K562 (cell line): ENCODE data around the gene TMEM158. TPM values are rescaled to one million over a fixed set of nuclear protein-coding genes. Genes with fewer than 3 reads are reported as not detected.

ENCODE experiments used
- ARNT ChIP-seq, 2 experiments: fragments of 450-650 bp; IDR thresholded peaks; 2 replicates each; pipeline ENCODE4 v1.6.1; 2016; ENCODE audit warnings: mild to moderate bottlenecking in 1 of 2
- HBP1 ChIP-seq: fragments of 450-650 bp; formaldehyde crosslinking; IDR thresholded peaks from 2 replicates; pipeline ENCODE4 v1.4.0; 2022; ENCODE audit warnings: missing genetic modification characterization
- HOXB6 ChIP-seq: fragments of 250-450 bp; sonication (Bioruptor Pico); IDR thresholded peaks from 2 replicates; pipeline ENCODE4 v1.5.1; 2022; ENCODE audit warnings: mild to moderate bottlenecking, borderline replicate concordance
- JUN ChIP-seq, 2 experiments: sonication (generic) in 1 of 2; formaldehyde crosslinking in 1 of 2; IDR thresholded peaks; 2 replicates each; pipeline versions ENCODE4 v1.6.1 to v1.8.0; 2012 to 2022; ENCODE audit warnings: borderline replicate concordance in 2 of 2, mild to moderate bottlenecking in 2 of 2, improper control_type of control experiment in 1 of 2, low read depth in 1 of 2, low read length in 1 of 2, missing genetic modification reagents in 1 of 2
- KAT8 ChIP-seq: fragments of 450-650 bp; IDR thresholded peaks from 2 replicates; pipeline ENCODE4 v1.6.1; 2016; ENCODE audit warnings: low read depth, mild to moderate bottlenecking
- NBN ChIP-seq: fragments of 450-650 bp; IDR thresholded peaks from 2 replicates; pipeline ENCODE4 v1.6.1; 2016; ENCODE audit warnings: low read depth, mild to moderate bottlenecking
- SMARCA5 ChIP-seq: fragments of 450-650 bp; IDR thresholded peaks from 2 replicates; pipeline ENCODE4 v1.6.1; 2016
- ZNF398 ChIP-seq: fragments of 250-450 bp; sonication (Bioruptor Pico); IDR thresholded peaks from 2 replicates; pipeline ENCODE4 v1.8.0; 2021; ENCODE audit warnings: moderate library complexity, mild to moderate bottlenecking, inconsistent platforms
- ZNF431 ChIP-seq: sonication (generic); formaldehyde crosslinking; IDR thresholded peaks from 2 replicates; pipeline ENCODE4 v1.8.0; 2022; ENCODE audit warnings: mild to moderate bottlenecking, missing genetic modification reagents
- ZNF583 ChIP-seq: fragments of 250-450 bp; sonication (Bioruptor Pico); IDR thresholded peaks from 2 replicates; pipeline ENCODE4 v1.4.0; 2020
- polyA plus RNA-seq, 8 experiments: library from polyadenylated mRNA; depleted of rRNA in 4 of 8; stranded (reverse) in 5 of 8; unstranded in 3 of 8; fragments of >200 nt; fragmentation: Nextera tagmentation in 2 of 8; fragmentation: Illumina TruSeq in 1 of 8; extraction: Ambion mirVana in 2 of 8; extraction: Trizol in 1 of 8; gene quantifications; 2 replicates each; pipeline versions ENCODE4 v1.2.1 to v1.2.3, GENCODE V29; 2011 to 2014; ENCODE audit warnings: inconsistent platforms in 1 of 8, missing spikeins in 1 of 8
- total RNA-seq, 7 experiments: library from RNA; depleted of rRNA in 6 of 7; stranded (reverse); fragments of >200 nt in 6 of 7; fragmentation: Illumina TruSeq in 2 of 7; extraction: Trizol in 2 of 7; gene quantifications; 2 replicates each; pipeline versions ENCODE4 v1.2.1 to v1.2.3, GENCODE V29; 2011 to 2021; ENCODE audit warnings: low replicate concordance in 1 of 7
- TF ChIP-seq, protein P1 (sequence below): fragments of 450-650 bp; formaldehyde crosslinking; IDR thresholded peaks from 2 replicates; pipeline ENCODE4 v1.4.0; 2020; ENCODE audit warnings: mild to moderate bottlenecking, mixed read lengths
- TF ChIP-seq, protein P2 (sequence below), 2 experiments: fragments of 450-650 bp in 1 of 2; sonication (generic) in 1 of 2; formaldehyde crosslinking in 1 of 2; IDR thresholded peaks; 2 replicates each; pipeline versions ENCODE4 v1.7.1 to v1.9.0; 2016 to 2022; ENCODE audit warnings: inconsistent platforms in 1 of 2, mild to moderate bottlenecking in 1 of 2, missing genetic modification reagents in 1 of 2

TMEM158 gene
- total and polyA plus RNA-seq, 9 of the 15 experiments (the other 6 are each of a cell fraction or from before 2014, with no cell fraction given) = 2.2 to 46.5 (median 8.4) TPM

DNA sequence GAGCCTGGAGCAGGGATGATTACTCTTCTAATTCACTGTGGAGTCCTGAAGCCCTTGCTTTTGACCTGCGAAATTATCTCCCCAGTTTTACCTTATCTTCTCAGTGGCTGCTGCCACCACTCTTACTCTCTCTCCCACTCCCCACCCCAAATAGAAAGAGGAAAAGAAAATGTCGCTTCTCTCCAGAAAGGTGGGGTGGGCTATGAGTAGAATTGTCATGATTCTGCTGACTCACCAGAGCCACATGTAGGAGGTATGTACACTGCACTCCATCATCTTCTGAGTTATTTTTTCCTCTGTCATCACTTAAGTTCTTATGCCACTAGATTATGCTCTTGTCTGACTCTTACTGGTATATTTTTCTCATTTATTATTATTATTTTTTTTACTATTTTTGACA is 43.9 kb upstream of the TMEM158 start (continued):
- TF ChIP-seq, protein P1, sequence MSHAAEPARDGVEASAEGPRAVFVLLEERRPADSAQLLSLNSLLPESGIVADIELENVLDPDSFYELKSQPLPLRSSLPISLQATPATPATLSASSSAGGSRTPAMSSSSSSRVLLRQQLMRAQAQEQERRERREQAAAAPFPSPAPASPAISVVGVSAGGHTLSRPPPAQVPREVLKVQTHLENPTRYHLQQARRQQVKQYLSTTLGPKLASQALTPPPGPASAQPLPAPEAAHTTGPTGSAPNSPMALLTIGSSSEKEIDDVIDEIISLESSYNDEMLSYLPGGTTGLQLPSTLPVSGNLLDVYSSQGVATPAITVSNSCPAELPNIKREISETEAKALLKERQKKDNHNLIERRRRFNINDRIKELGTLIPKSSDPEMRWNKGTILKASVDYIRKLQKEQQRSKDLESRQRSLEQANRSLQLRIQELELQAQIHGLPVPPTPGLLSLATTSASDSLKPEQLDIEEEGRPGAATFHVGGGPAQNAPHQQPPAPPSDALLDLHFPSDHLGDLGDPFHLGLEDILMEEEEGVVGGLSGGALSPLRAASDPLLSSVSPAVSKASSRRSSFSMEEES (CRISPR knock-in tag) = no peak
- TF ChIP-seq HBP1 (CRISPR knock-in tag) = no peak
- peak; percentile 73 for TF ChIP-seq JUN (IDR thresholded peaks at IDR 0.05; ENCODE audit: borderline replicate concordance, low read depth, low read length)
- no peak for TF ChIP-seq JUN (CRISPR knock-in tag; IDR thresholded peaks at IDR 0.05; ENCODE audit: borderline replicate concordance)
- peak in 1 of 2 experiments; percentile 94; a peak in 3 of 4 replicates for TF ChIP-seq ARNT (IDR thresholded peaks at IDR 0.05)
- peak; percentile 93 for TF ChIP-seq NBN
- no peak for TF ChIP-seq KAT8
- TF ChIP-seq HOXB6 (CRISPR knock-in tag) = no peak
- no peak for TF ChIP-seq SMARCA5
- TF ChIP-seq, protein P2, sequence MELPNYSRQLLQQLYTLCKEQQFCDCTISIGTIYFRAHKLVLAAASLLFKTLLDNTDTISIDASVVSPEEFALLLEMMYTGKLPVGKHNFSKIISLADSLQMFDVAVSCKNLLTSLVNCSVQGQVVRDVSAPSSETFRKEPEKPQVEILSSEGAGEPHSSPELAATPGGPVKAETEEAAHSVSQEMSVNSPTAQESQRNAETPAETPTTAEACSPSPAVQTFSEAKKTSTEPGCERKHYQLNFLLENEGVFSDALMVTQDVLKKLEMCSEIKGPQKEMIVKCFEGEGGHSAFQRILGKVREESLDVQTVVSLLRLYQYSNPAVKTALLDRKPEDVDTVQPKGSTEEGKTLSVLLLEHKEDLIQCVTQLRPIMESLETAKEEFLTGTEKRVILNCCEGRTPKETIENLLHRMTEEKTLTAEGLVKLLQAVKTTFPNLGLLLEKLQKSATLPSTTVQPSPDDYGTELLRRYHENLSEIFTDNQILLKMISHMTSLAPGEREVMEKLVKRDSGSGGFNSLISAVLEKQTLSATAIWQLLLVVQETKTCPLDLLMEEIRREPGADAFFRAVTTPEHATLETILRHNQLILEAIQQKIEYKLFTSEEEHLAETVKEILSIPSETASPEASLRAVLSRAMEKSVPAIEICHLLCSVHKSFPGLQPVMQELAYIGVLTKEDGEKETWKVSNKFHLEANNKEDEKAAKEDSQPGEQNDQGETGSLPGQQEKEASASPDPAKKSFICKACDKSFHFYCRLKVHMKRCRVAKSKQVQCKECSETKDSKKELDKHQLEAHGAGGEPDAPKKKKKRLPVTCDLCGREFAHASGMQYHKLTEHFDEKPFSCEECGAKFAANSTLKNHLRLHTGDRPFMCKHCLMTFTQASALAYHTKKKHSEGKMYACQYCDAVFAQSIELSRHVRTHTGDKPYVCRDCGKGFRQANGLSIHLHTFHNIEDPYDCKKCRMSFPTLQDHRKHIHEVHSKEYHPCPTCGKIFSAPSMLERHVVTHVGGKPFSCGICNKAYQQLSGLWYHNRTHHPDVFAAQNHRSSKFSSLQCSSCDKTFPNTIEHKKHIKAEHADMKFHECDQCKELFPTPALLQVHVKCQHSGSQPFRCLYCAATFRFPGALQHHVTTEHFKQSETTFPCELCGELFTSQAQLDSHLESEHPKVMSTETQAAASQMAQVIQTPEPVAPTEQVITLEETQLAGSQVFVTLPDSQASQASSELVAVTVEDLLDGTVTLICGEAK (IDR thresholded peaks at IDR 0.05) = 0 out of 2 replicates have a peak, but pooled peaks have one; percentile 12
- TF ChIP-seq, protein P2 (CRISPR knock-in tag; IDR thresholded peaks at IDR 0.05) = no peak
- no peak for TF ChIP-seq ZNF431 (CRISPR knock-in tag)
- TF ChIP-seq ZNF398 = no peak
- TF ChIP-seq ZNF583 = peak; percentile 22; the same call in 1 of the 2 replicates
